HEK293 (cell line): ENCODE results near the gene STK4.

Source experiments
- CTCF ChIA-PET: fragments of 350-600 bp; formaldehyde crosslinking; extraction: SDS; loops from one replicate; lab custom pipeline; 2021; ENCODE audit warnings: antibody characterized with exemption; lab: Yijun Ruan, JAX
- POLR2A ChIA-PET: fragments of 300-600 bp; formaldehyde crosslinking; extraction: SDS; loops from one replicate; lab custom pipeline; 2020; ENCODE audit warnings: antibody characterized with exemption, inconsistent platforms; lab: Yijun Ruan, JAX
- H3K27ac ChIP-seq: fragments of 200-500 bp; sonication (Bioruptor generic); 2 replicates; pipeline ENCODE4 v1.5.1; 2014; ENCODE audit warnings: low read depth, low read length, control low read depth, inconsistent platforms; ENCODE audit errors: extremely low read depth
- H3K36me3 ChIP-seq, 2 experiments: fragments of 200-500 bp in 1 of 2; sonication (Bioruptor generic) in 1 of 2; 1 replicate in 1 of 2; 2 replicates in 1 of 2; pipeline ENCODE4 v1.5.1; 2014 to 2017; ENCODE audit warnings: inconsistent platforms in 2 of 2, low read length in 2 of 2; ENCODE audit not compliant: control insufficient read depth in 2 of 2, insufficient read depth in 1 of 2
- H3K4me1 ChIP-seq: fragments of 200-500 bp; sonication (Bioruptor generic); 2 replicates; pipeline ENCODE4 v1.5.1; 2014; ENCODE audit warnings: mild to moderate bottlenecking, low read length, inconsistent platforms; ENCODE audit not compliant: control insufficient read depth, insufficient read depth
- H3K4me3 ChIP-seq: 2 replicates; pipeline ENCODE4 v1.5.1; 2011; ENCODE audit warnings: low read depth, mild to moderate bottlenecking, control low read depth, low read length, moderate library complexity
- H3K9me3 ChIP-seq: fragments of 200-500 bp; sonication (Bioruptor generic); 2 replicates; pipeline ENCODE4 v1.5.1; 2014; ENCODE audit warnings: low read depth, low read length, inconsistent platforms; ENCODE audit not compliant: control insufficient read depth, insufficient read depth
- BCL11B ChIP-seq: fragments of 450-650 bp; formaldehyde crosslinking; IDR thresholded peaks from 2 replicates; pipeline ENCODE4 v1.5.1; 2016; ENCODE audit warnings: low read depth, missing biosample characterization, missing genetic modification characterization
- EGR2 ChIP-seq: fragments of 450-650 bp; formaldehyde crosslinking; IDR thresholded peaks from 2 replicates; pipeline ENCODE4 v1.5.1; 2016; ENCODE audit warnings: low read depth, missing biosample characterization, missing genetic modification characterization
- HOXC10 ChIP-seq: sonication (generic); formaldehyde crosslinking; IDR thresholded peaks from 2 replicates; pipeline ENCODE4 v1.8.1; 2023; ENCODE audit warnings: mild to moderate bottlenecking, missing genetic modification reagents
- OSR2 ChIP-seq: fragments of 450-650 bp; formaldehyde crosslinking; IDR thresholded peaks from 2 replicates; pipeline ENCODE4 v1.5.1; 2016; ENCODE audit warnings: missing biosample characterization, missing genetic modification characterization
- PRDM6 ChIP-seq: fragments of 450-650 bp; formaldehyde crosslinking; IDR thresholded peaks from 2 replicates; pipeline ENCODE4 v1.5.1; 2017; ENCODE audit warnings: missing biosample characterization, missing genetic modification characterization
- SP7 ChIP-seq: fragments of 450-650 bp; formaldehyde crosslinking; IDR thresholded peaks from 2 replicates; pipeline ENCODE4 v1.5.1; 2016; ENCODE audit warnings: missing biosample characterization, missing genetic modification characterization
- ZFHX2 ChIP-seq: fragments of 450-650 bp; formaldehyde crosslinking; conservative IDR thresholded peaks from 2 replicates; pipeline ENCODE4 v1.5.1; 2016; ENCODE audit warnings: missing biosample characterization, missing genetic modification characterization
- ZNF133 ChIP-seq: fragments of 450-650 bp; formaldehyde crosslinking; IDR thresholded peaks from 2 replicates; pipeline ENCODE4 v1.5.1; 2016; ENCODE audit warnings: missing biosample characterization, missing genetic modification characterization
- ZNF214 ChIP-seq: fragments of 450-650 bp; formaldehyde crosslinking; IDR thresholded peaks from 2 replicates; pipeline ENCODE4 v1.5.1; 2017; ENCODE audit warnings: missing biosample characterization, mild to moderate bottlenecking, missing genetic modification characterization, borderline replicate concordance
- ZNF335 ChIP-seq: fragments of 450-650 bp; formaldehyde crosslinking; conservative IDR thresholded peaks from 2 replicates; pipeline ENCODE4 v1.5.1; 2016; ENCODE audit warnings: missing biosample characterization, missing genetic modification characterization
- ZNF394 ChIP-seq: fragments of 450-650 bp; formaldehyde crosslinking; IDR thresholded peaks from 2 replicates; pipeline ENCODE4 v1.5.1; 2016; ENCODE audit warnings: missing biosample characterization, missing genetic modification characterization, mild to moderate bottlenecking, moderate library complexity, borderline replicate concordance
- ZNF521 ChIP-seq: fragments of 450-650 bp; formaldehyde crosslinking; IDR thresholded peaks from 2 replicates; pipeline ENCODE4 v1.5.1; 2017; ENCODE audit warnings: missing biosample characterization, mild to moderate bottlenecking, missing genetic modification characterization
- ZNF548 ChIP-seq: fragments of 450-650 bp; formaldehyde crosslinking; IDR thresholded peaks from 2 replicates; pipeline ENCODE4 v1.5.1; 2016; ENCODE audit warnings: missing biosample characterization, missing genetic modification characterization
- ZNF571 ChIP-seq: fragments of 450-650 bp; formaldehyde crosslinking; IDR thresholded peaks from 2 replicates; pipeline ENCODE4 v1.5.0; 2017; ENCODE audit warnings: missing biosample characterization, missing genetic modification characterization
- ZNF76 ChIP-seq: fragments of 450-650 bp; formaldehyde crosslinking; IDR thresholded peaks from 2 replicates; pipeline ENCODE4; 2016; ENCODE audit warnings: low read depth, missing biosample characterization, missing genetic modification characterization, borderline replicate concordance
- TF ChIP-seq, protein P1 (sequence below): fragments of 450-650 bp; formaldehyde crosslinking; IDR thresholded peaks from 2 replicates; pipeline ENCODE4 v1.5.1; 2016; ENCODE audit warnings: missing biosample characterization, missing genetic modification characterization
- TF ChIP-seq, protein P2 (sequence below): fragments of 450-650 bp; formaldehyde crosslinking; IDR thresholded peaks from 2 replicates; pipeline ENCODE4 v1.5.1; 2016; ENCODE audit warnings: missing biosample characterization, missing genetic modification characterization
- TF ChIP-seq, protein P3 (sequence below): IDR thresholded peaks from 2 replicates; pipeline ENCODE4 v1.6.1; 2011; ENCODE audit warnings: mild to moderate bottlenecking, low read depth, low read length, borderline replicate concordance
- TF ChIP-seq, protein P4 (sequence below): fragments of 450-650 bp; formaldehyde crosslinking; IDR thresholded peaks from 2 replicates; pipeline ENCODE4 v1.5.1; 2016; ENCODE audit warnings: missing biosample characterization, missing genetic modification characterization

Gene STK4

GRCh38 chr20:44959082-44959637 is 7.2 kb upstream of the STK4 start:
- H3K4me1 ChIP-seq: peaks cover 4% of the 10 kb centered on the region
- TF ChIP-seq ZNF548: no peak
- peak; percentile 39; the same call in 1 of the 2 replicates for TF ChIP-seq SP7 (tag by site-specific recombination)
- no peak for TF ChIP-seq BCL11B (tag by site-specific recombination)
- peak; percentile 51; the same call in 1 of the 2 replicates for TF ChIP-seq OSR2 (tag by site-specific recombination)
- peak; percentile 75; the same call in 1 of the 2 replicates for TF ChIP-seq ZNF133 (tag by site-specific recombination)
- TF ChIP-seq ZNF76 (tag by site-specific recombination): no peak
- no peak for TF ChIP-seq ZNF571 (tag by site-specific recombination)
- TF ChIP-seq PRDM6 (tag by site-specific recombination): peak; percentile 38; the same call in 1 of the 2 replicates
- TF ChIP-seq ZNF521 (tag by site-specific recombination): no peak
- TF ChIP-seq, all 188 proteins: peak for 4
- ChIA-PET CTCF (no interaction called here), POLR2A (interaction anchor here (1.4 to 2.9 kb wide), 4 partner anchors 8 to 48 kb away, joined by 3 to 14 read pairs (median 5); no protein-coding TSS in a partner anchor)
- Histone ChIP-seq H3K36me3 (peaks cover 6 to 28% of the 10 kb centered on the region in 2 experiments; a peak in 1 of 3 replicates), H3K9me3 (no peaks in the 10 kb centered on the region), H3K4me3 (peak overlapping the region; percentile 66), H3K27ac (peak overlapping the region; percentile 21; the same call in 1 of the 2 replicates)

- H3K36me3 ChIP-seq: peaks cover 6 to 23% of the 10 kb centered on the region in 2 experiments; a peak in 1 of 3 replicates
- CTCF ChIA-PET: interaction anchor here (1.3 kb wide), 1 partner anchor 17 kb away, joined by 5 read pairs; no protein-coding TSS in a partner anchor
- no peaks in the 10 kb centered on the region for H3K9me3 ChIP-seq
- H3K4me3 ChIP-seq: peak overlapping the region; percentile 66
- POLR2A ChIA-PET: interaction anchor here (0.8 to 2.9 kb wide), 9 partner anchors 8 to 112 kb away, joined by 3 to 14 read pairs (median 4); partner anchors contain the start of gene YWHAB
- peak; percentile 69 for TF ChIP-seq ZFHX2 (tag by site-specific recombination)
- TF ChIP-seq ZNF394: no peak
- TF ChIP-seq, protein P1, sequence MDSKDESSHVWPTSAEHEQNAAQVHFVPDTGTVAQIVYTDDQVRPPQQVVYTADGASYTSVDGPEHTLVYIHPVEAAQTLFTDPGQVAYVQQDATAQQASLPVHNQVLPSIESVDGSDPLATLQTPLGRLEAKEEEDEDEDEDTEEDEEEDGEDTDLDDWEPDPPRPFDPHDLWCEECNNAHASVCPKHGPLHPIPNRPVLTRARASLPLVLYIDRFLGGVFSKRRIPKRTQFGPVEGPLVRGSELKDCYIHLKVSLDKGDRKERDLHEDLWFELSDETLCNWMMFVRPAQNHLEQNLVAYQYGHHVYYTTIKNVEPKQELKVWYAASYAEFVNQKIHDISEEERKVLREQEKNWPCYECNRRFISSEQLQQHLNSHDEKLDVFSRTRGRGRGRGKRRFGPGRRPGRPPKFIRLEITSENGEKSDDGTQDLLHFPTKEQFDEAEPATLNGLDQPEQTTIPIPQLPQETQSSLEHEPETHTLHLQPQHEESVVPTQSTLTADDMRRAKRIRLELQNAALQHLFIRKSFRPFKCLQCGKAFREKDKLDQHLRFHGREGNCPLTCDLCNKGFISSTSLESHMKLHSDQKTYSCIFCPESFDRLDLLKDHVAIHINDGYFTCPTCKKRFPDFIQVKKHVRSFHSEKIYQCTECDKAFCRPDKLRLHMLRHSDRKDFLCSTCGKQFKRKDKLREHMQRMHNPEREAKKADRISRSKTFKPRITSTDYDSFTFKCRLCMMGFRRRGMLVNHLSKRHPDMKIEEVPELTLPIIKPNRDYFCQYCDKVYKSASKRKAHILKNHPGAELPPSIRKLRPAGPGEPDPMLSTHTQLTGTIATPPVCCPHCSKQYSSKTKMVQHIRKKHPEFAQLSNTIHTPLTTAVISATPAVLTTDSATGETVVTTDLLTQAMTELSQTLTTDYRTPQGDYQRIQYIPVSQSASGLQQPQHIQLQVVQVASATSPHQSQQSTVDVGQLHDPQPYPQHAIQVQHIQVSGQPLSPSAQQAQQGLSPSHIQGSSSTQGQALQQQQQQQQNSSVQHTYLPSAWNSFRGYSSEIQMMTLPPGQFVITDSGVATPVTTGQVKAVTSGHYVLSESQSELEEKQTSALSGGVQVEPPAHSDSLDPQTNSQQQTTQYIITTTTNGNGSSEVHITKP (tag by site-specific recombination): peak; percentile 31
- TF ChIP-seq, protein P2, sequence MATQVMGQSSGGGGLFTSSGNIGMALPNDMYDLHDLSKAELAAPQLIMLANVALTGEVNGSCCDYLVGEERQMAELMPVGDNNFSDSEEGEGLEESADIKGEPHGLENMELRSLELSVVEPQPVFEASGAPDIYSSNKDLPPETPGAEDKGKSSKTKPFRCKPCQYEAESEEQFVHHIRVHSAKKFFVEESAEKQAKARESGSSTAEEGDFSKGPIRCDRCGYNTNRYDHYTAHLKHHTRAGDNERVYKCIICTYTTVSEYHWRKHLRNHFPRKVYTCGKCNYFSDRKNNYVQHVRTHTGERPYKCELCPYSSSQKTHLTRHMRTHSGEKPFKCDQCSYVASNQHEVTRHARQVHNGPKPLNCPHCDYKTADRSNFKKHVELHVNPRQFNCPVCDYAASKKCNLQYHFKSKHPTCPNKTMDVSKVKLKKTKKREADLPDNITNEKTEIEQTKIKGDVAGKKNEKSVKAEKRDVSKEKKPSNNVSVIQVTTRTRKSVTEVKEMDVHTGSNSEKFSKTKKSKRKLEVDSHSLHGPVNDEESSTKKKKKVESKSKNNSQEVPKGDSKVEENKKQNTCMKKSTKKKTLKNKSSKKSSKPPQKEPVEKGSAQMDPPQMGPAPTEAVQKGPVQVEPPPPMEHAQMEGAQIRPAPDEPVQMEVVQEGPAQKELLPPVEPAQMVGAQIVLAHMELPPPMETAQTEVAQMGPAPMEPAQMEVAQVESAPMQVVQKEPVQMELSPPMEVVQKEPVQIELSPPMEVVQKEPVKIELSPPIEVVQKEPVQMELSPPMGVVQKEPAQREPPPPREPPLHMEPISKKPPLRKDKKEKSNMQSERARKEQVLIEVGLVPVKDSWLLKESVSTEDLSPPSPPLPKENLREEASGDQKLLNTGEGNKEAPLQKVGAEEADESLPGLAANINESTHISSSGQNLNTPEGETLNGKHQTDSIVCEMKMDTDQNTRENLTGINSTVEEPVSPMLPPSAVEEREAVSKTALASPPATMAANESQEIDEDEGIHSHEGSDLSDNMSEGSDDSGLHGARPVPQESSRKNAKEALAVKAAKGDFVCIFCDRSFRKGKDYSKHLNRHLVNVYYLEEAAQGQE: 0 out of 2 replicates have a peak, but pooled peaks have one; percentile 12
- TF ChIP-seq ZNF214 (tag by site-specific recombination): no peak
- peak; percentile 75 for TF ChIP-seq EGR2 (tag by site-specific recombination)
- TF ChIP-seq, protein P3, sequence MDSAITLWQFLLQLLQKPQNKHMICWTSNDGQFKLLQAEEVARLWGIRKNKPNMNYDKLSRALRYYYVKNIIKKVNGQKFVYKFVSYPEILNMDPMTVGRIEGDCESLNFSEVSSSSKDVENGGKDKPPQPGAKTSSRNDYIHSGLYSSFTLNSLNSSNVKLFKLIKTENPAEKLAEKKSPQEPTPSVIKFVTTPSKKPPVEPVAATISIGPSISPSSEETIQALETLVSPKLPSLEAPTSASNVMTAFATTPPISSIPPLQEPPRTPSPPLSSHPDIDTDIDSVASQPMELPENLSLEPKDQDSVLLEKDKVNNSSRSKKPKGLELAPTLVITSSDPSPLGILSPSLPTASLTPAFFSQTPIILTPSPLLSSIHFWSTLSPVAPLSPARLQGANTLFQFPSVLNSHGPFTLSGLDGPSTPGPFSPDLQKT: no peak
- 0 out of 2 replicates have a peak, but pooled peaks have one; percentile 1 for TF ChIP-seq ZNF335
- TF ChIP-seq HOXC10 (CRISPR knock-in tag): no peak
- TF ChIP-seq, protein P4, sequence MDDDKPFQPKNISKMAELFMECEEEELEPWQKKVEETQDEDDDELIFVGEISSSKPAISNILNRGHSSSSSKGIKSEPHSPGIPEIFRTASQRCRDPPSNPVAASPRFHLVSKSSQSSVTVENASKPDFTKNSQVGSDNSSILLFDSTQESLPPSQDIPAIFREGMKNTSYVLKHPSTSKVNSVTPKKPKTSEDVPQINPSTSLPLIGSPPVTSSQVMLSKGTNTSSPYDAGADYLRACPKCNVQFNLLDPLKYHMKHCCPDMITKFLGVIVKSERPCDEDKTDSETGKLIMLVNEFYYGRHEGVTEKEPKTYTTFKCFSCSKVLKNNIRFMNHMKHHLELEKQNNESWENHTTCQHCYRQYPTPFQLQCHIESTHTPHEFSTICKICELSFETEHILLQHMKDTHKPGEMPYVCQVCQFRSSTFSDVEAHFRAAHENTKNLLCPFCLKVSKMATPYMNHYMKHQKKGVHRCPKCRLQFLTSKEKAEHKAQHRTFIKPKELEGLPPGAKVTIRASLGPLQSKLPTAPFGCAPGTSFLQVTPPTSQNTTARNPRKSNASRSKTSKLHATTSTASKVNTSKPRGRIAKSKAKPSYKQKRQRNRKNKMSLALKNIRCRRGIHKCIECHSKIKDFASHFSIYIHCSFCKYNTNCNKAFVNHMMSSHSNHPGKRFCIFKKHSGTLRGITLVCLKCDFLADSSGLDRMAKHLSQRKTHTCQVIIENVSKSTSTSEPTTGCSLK (tag by site-specific recombination): no peak
- peak overlapping the region; percentile 21; the same call in 1 of the 2 replicates for H3K27ac ChIP-seq
- peaks cover 4% of the 10 kb centered on the region for H3K4me1 ChIP-seq
These were observed 6.6 kb upstream of the STK4 start for GRCh38 chr20:44959638-44960102.
